ENCODE results near the gene EAPP.
"Not testable (repeated sequence)": the region's sequence is repeated elsewhere in the genome, so short reads cannot be mapped to it uniquely, and the experiment has no call there.

Gene EAPP

DNA sequence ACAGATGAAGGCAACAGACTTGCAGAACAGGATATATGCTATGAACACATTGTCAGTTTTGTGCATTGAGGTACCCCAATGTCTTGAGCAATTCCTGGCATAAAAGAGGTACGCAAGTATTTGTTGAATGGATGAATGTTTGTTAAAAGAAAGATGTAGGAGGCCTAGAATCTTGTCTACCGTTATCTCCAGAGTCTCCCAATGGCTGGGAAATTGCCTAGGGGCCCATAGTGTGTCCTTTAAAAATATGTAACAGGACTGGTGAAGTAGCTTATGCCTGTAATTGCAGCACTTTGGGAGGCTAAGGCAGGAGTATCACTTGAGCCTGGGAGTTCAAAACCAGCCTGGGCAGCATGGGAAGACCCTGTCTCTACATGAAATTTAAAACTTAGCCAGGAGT lies 57.0 kb downstream of the EAPP start:
- DNase-seq (ENCODE audit: low spot score): no peak

DNA sequence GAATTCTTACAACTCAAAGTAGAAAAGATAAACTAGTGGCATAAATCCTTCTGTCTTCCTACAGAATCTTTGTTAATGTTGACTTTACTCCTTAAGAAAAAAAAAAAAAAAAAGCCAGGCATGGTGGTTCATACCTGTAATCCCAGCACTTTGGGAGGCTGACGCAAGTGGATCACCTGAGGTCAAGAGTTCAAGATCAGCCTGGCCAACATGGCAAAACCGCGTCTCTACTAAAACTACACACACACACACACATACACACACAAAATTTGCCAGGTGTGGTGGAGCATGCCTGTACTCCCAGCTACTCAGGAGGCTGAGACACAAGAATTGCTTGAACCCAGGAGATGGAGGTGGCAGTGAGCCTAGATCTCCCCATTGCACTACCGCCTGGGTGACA lies 59.8 kb downstream of the EAPP start:
- no peak for DNase-seq (ENCODE audit: low spot score)

DNA sequence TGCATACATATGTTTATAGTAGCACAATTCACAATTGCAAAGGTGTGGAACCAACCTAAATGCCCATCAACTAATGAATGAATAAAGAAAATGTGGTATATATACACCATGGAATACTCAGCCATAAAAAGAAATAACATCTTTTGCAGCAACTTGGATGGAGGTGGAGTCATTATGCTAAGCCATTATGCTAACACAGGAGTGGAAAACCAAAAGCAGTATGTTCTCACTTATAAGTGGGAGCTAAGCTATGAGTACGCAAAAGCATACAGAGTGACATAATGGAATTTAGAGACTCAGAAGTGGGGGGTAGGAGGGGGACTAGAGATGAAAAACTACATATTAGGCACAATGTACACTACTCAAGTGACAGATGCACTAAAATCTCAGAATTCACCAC lies 61.2 kb downstream of the EAPP start:
- no peak for DNase-seq (ENCODE audit: low spot score)

DNA sequence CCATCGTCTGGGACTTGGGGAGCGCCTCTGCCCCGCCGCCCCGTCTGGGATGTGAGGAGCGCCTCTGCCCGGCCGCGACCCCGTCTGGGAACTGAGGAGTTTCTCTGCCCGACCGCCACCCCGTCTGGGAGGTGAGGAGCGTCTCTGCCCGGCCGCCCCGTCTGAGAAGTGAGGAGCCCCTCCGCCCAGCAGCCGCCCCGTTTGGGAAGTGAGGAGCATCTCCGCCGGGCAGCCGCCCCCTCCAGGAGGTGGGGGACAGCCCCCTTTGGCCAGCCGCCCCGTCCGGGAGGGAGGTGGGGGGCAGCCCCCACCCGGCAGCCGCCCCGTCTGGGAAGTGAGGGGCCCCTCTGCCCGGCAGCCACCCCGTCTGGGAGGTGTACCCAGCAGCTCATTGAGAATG lies 63.5 kb downstream of the EAPP start:
- DNase-seq (ENCODE audit: low spot score): not testable (repeated sequence)

DNA sequence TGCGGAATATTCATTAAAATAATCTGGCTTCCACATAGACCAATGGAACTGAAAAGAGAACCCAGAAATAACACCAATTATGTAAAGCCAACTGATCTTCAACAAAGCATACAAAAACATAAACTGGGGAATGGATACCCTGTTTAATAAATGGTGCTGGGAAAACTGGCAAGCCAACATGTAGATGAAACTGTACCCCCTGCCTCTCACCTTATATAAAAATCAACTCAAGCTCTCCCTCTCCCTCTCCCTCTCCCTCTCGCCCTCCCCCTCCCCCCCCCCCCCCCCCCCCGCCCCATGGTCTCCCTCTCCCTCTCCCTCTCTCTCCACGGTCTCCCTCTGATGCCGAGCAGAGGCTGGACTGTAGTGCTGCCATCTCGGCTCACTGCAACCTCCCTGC lies 64.3 kb downstream of the EAPP start:
- DNase-seq (ENCODE audit: low spot score): no peak

DNA sequence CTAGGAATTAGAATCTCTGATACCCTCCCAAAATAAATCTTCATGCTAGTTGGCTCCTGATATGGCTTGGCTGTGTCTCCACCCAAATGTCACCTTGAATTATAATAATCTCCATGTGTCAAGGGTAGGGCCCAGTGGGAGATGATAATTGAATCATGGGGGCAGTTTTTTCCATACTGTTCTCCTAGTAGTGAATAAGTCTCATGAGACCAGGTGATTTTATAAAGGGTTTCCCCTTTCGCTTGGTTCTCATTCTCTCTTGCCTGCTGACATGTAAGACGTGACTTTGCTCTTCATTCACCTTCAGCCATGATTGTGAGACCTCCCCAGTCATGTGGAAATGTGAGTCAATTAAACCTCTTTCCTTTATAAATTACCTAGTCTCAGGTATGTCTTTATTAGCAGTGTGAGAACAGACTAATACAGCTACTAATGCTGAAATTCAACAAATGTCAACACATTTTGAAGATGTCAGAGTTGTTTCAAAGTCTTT lies 65.3 kb downstream of the EAPP start:
- no peak for DNase-seq (ENCODE audit: low spot score)

DNA sequence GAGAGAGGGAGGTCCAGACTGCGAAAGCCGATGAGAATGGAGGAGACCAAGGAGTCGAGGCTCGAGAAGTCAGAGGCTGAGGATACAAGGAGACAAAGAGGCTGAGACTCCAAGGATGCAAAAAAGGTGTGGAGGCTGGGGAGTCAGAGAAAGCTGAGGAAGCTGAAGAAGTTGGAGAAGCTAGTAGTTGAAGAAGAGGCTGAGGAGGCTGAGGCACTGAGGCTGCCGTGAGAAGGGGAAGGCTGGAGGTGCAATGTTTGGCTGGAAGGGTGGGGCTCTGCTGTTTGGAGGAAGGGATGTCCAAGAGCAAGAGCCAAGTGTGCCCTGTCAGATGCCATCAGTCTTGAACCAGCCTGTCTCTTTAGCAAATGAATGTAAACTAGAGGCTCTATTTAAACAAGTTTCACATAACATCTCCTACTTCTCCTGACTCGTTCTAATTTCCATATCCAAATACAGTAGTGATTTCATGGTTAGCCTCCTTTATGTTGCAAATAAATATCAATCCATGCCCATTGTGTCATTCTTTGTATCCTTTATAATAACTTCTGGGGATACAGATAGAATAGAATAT lies 66.7 kb downstream of the EAPP start:
- no peak for DNase-seq (ENCODE audit: low spot score)

DNA sequence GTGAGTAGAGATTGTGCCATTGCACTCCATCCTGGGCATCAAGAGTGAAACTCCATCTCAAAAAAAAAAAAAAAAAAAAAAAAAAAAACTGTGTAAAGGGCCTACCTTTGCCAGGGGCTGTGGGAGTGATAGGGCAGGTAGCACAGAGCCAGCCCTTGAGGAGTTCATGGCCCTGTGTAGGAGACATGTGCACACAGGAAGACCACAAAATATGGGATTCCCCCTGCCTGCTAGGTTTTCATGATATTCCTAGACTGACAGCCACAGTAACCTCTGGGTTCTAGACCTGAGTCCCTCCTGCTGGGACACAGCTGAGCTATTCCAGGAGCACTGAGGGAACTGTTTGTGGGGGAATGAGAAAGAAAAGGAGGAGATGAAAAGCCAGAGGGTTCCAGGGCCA lies 69.2 kb downstream of the EAPP start:
- no peak for DNase-seq (ENCODE audit: low spot score)

DNA sequence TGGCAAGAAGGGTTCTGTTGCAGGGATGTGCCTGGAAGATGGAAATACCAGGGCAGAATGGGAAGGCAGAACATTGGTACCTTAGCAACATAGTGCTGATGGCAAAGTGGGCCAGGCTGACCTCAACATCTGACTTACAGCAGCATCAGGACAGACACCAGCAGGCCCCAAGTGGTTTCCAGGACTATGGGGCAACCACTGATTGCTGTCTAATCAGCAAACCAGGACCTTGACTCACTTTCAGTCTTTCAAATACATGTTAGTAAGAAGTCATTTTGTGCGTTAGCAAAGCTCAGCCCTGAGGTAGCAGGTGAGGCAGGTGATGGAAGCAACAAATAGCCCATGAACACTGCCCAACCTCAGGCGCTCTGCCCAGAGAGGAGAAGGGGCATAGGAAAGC lies 72.8 kb downstream of the EAPP start:
- no peak for DNase-seq (ENCODE audit: low spot score)
